Lower leg skin (tissue), 4 donors: ENCODE measurements around the gene ANKRD52. TPM values are rescaled to one million over a fixed set of nuclear protein-coding genes. Genes with fewer than 3 reads are reported as not detected.

Experiments used
- DNase-seq, 2 donors: peaks; one replicate each; pipeline ENCODE4 v3.0.0-alpha.2; 2019; ENCODE audit warnings: low spot score in 2 of 2
- H3K4me3 ChIP-seq: fragments of 200-600 bp; sonication (generic); 2 replicates; pipeline ENCODE4 v1.5.1; 2017; ENCODE audit warnings: mild to moderate bottlenecking, low read depth; ENCODE audit not compliant: poor library complexity, severe bottlenecking
- POLR2A ChIP-seq, 2 donors: fragments of 450-650 bp; IDR thresholded peaks; one replicate each; pipeline ENCODE4 v1.6.1; 2016 to 2017; ENCODE audit warnings: antibody characterized with exemption in 2 of 2, mild to moderate bottlenecking in 1 of 2, moderate library complexity in 1 of 2
- WGBS, 2 donors: methylation state at CpG; one replicate each; pipeline ENCODE4 v1.1.5; 2018; 5-methylcytosine and 5-hydroxymethylcytosine counted together
- intact Hi-C: fragments of 100-400 bp; cut with DNase I; formaldehyde crosslinking; loops from one replicate; pipeline ENCODE4 v1.15.0; 2023; ENCODE audit warnings: low total_unique reads
- total RNA-seq, 4 donors: library from RNA; depleted of rRNA; stranded (reverse); fragments of >200 nt; gene quantifications; one replicate each; pipeline ENCODE4 v1.1.0, GENCODE V29; 2016
- TF ChIP-seq, protein P1 (sequence below), 3 donors: fragments of 450-650 bp; IDR thresholded peaks; one replicate each; pipeline ENCODE4 v1.5.1; 2016; ENCODE audit warnings: antibody characterized with exemption in 3 of 3, mild to moderate bottlenecking in 3 of 3, moderate library complexity in 2 of 3

ANKRD52 gene
- total RNA-seq, 4 donors from 2014 or later, result 15.6 to 22.3 (median 18.7) TPM

DNA sequence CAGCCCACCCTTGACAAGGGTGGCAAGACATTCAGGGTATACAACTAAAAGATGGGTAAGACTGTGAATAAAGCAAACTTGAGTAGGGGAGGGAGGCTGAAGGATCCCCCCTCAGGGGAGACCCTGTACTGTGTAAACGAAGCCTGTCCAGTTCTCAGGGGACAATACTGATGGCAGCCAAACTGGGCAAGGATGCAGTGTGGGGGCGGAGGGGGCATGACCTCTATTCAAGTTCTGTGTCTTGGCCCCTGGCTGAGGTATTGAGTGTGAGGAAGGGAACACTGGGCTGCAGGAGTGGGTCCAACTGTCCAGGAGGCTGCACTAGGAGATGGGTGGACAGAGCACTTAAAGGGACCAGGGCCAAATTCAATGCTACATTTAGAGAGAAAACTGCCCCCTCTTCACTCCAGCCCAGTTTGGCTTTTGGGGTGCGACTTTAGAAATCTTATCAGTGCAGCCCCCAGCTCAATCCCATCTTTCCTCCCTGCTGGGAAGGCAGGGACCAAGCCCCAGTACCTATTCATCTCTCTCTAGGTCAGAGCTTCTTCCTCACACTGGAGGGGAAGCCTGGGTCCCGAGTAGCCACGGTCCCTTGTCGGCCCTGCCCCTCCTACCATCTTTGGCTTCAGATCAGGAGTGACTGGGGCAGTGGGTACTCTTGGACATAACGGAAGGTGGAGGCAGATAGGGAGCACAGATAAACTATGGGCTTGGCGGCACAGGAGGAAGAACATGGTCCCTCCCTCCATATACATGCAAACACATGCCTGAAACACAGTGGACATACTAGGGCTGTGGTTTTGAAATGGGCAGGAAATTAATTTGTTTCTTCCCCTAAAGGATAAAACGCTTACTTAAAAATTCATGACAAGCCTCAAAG is 16.5 kb downstream of the ANKRD52 start:
- intact Hi-C loops, result no loop called here
- TF ChIP-seq POLR2A (IDR thresholded peaks at IDR 0.05), result no peak
- TF ChIP-seq, protein P1, sequence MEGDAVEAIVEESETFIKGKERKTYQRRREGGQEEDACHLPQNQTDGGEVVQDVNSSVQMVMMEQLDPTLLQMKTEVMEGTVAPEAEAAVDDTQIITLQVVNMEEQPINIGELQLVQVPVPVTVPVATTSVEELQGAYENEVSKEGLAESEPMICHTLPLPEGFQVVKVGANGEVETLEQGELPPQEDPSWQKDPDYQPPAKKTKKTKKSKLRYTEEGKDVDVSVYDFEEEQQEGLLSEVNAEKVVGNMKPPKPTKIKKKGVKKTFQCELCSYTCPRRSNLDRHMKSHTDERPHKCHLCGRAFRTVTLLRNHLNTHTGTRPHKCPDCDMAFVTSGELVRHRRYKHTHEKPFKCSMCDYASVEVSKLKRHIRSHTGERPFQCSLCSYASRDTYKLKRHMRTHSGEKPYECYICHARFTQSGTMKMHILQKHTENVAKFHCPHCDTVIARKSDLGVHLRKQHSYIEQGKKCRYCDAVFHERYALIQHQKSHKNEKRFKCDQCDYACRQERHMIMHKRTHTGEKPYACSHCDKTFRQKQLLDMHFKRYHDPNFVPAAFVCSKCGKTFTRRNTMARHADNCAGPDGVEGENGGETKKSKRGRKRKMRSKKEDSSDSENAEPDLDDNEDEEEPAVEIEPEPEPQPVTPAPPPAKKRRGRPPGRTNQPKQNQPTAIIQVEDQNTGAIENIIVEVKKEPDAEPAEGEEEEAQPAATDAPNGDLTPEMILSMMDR (IDR thresholded peaks at IDR 0.05), result no peak
- DNase-seq, result no peak
- WGBS, 2 donors, result 72 to 83% methylated on average over 9 of the region's 9 CpGs
- H3K4me3 ChIP-seq, result no peak overlapping the region

DNA sequence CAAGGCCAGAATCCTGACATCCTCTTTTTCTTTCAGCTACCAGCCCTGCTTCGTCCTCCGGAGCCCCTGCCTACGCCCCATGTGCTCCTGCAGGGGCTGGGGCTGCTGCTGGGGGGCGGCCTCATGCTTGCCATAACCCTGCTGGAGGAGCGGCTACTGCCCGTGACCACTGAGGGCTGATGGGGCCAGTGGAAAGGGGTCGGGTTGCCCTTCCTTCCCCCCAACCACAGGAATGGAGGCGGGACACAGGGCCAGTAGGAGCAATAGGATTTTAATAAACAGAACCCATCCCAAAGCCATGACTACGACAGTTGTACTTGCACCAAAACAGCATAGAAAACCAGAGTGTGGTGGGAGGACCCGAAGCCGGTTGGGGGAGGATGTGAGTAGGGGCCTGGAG is 20.6 kb downstream of the ANKRD52 start:
- TF ChIP-seq, protein P1 (IDR thresholded peaks at IDR 0.05), result no peak
- TF ChIP-seq POLR2A (IDR thresholded peaks at IDR 0.05), result no peak
- no peak for DNase-seq
- no peak overlapping the region for H3K4me3 ChIP-seq
- intact Hi-C loops, result no loop called here
- WGBS, 2 donors, result 81 to 82% methylated on average over 11 of the region's 11 CpGs

DNA sequence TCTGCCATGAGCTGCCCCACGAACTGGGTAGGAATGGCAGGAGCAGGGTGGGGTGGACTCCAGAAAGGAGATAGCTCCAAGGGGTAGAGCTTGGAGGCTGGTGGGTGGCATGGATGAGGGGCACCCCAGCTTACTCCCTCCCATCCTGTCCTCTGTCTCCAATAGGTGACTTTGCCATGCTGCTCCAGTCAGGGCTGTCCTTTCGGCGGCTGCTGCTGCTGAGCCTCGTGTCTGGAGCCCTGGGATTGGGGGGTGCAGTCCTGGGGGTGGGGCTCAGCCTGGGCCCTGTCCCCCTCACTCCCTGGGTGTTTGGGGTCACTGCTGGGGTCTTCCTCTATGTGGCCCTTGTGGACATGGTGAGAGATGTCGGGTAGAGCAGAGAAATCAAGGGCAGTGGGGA is 21.2 kb downstream of the ANKRD52 start:
- H3K4me3 ChIP-seq, result no peak overlapping the region
- no peak for DNase-seq
- intact Hi-C loops, result no loop called here
- TF ChIP-seq POLR2A (IDR thresholded peaks at IDR 0.05), result no peak
- TF ChIP-seq, protein P1 (IDR thresholded peaks at IDR 0.05), result no peak
- 53 to 63% methylated on average over 2 to 5 of the region's 5 CpGs for WGBS, 2 donors

DNA sequence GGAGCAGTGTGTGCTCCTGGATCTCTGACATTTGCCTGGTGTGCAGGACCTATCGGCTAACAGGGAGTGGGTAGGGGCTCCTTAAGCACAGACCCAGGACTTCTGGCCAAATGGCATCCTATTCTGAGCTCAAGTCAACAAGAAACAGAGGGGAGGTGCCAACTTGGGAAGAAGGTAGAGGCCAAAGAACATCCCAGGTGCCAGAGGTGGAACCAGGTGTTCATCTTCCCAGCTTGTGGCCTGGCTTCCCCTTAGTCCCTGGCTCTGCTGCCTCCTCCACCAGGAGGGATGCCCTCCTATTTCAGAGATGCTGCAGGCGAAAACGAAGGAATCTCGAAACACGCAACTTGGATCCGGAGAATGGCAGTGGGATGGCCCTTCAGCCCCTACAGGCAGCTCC is 22.1 kb downstream of the ANKRD52 start:
- no peak for DNase-seq
- TF ChIP-seq, protein P1 (IDR thresholded peaks at IDR 0.05), result no peak
- TF ChIP-seq POLR2A (IDR thresholded peaks at IDR 0.05), result no peak
- intact Hi-C loops, result no loop called here
- H3K4me3 ChIP-seq, result no peak overlapping the region
- WGBS, 2 donors, result 95 to 96% methylated on average over 6 of the region's 6 CpGs

DNA sequence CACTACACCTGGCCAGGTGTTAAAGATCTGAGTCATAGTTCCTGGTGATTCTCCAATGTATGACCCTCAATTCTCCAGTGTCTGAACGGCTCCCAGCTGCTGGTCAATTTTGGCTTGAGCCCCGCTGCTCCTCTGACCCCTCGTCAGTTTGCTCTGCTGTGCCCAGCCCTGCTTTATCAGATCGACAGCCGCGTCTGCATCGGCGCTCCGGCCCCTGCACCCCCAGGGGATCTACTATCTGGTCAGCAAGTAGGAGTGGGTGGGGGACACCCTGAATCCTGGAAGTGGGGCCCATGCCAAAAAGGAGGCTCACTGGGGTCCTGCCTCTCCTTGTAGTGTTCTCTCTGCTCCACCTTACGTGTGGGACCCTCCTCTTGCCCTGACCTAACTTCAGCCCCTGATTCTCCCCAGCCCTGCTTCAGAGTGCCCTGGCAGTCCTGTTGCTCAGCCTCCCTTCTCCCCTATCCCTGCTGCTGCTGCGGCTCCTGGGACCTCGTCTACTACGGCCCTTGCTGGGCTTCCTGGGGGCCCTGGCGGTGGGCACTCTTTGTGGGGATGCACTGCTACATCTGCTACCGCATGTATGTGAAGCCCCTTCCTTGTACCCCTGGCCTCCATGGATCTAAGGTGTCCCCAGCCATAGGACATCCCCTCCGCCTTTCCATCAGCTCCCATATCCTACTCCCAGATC is 23.3 kb downstream of the ANKRD52 start:
- 75% methylated on average over 16 of the region's 16 CpGs for WGBS, 2 donors
- intact Hi-C loops, result no loop called here
- TF ChIP-seq, protein P1 (IDR thresholded peaks at IDR 0.05), result no peak
- TF ChIP-seq POLR2A (IDR thresholded peaks at IDR 0.05), result no peak
- no peak overlapping the region for H3K4me3 ChIP-seq
- DNase-seq, result no peak
